Hepatic stellate cell (primary cell): ENCODE results near the gene CDH6.

Experiments
- DNase-seq: peaks from one replicate; pipeline ENCODE4 v3.0.0; 2011; ENCODE audit warnings: low spot score

The CDH6 gene

GRCh38 chr5:31204958-31205357 is 11.5 kb downstream of the CDH6 start:
- DNase-seq: no peak

DNA sequence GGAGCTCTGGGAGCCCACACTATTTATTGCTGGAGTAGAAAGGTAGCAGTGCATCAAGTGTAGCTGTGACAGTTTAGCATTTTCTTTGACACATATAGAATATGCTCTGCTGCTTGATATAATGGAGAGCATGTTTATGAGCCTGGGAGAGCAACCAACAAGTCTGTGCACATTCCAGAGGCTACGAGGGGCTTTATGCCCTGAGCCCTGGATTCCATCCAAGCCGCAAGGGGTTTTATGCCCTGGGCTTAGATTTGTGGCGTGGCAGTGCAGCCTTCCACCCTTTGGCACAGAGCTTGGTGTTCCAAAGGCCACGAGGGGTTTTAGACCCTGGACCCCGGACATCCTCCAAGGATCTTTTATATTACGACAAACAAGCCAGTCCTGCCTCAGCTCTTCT is 14.6 kb downstream of the CDH6 start:
- DNase-seq: no peak

DNA sequence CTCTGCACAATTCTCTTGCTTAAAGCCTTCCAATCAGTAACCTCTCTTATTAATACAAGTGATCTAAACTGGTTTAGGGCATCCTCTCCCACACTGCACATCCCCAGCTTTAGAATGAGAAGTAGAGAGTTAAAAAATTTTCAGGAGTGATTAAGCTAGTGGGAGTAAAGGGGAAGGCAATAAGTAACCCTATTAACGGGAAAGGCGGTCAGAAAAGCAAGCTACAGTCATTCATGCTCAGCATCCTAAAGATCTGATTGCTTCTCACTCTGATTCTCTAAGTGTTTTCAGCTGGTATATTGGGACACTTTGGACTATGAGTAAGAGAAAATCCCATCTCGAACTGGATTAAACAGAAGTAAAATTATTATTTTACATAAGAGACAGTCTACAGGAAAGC is 15.8 kb downstream of the CDH6 start:
- no peak for DNase-seq

DNA sequence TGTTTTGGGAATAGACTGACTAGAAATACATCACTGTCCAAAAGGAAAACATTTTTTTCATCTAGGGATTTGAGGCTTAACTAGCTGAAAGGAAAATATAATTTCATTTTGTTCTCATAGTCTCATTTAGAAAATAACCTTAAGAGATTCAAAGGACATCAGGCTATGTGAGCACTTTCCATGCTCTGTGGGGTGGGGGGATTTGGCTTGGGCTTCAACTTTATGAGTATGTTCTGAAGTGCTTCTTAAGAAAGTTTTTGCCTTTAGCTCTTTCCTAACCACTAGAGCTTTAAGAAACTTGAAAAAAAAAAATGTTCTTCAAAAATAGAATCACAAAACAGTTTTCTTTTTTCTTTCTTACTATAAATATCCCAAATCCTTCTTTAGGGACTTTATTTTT is 17.6 kb downstream of the CDH6 start:
- no peak for DNase-seq

- no peak for DNase-seq
These were observed 19.8 kb downstream of the CDH6 start for GRCh38 chr5:31213257-31213656.

GRCh38 chr5:31213705-31214121 is 20.2 kb downstream of the CDH6 start:
- no peak for DNase-seq

DNA sequence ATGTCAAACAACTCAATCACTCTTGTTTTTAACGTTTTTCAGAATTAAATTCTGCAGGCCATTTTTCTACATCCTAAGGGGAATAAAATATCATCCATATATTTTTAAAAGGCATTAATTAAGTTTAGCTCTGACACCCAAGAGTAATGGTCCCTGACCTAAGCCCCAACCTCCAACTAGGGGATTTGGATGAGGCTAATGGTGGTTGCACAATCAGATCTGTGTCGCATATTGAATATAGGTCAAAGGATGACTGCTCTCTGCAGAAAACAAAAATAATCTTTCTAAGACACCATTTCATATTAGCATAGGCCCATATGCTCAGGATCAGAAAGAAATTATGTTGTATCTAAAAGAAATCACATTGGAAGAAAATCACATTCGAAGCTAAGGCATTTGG is 20.7 kb downstream of the CDH6 start:
- no peak for DNase-seq

GRCh38 chr5:31215236-31215635 is 21.8 kb downstream of the CDH6 start:
- no peak for DNase-seq

- DNase-seq: no peak
These were observed 24.0 kb downstream of the CDH6 start for GRCh38 chr5:31217446-31217845.

DNA sequence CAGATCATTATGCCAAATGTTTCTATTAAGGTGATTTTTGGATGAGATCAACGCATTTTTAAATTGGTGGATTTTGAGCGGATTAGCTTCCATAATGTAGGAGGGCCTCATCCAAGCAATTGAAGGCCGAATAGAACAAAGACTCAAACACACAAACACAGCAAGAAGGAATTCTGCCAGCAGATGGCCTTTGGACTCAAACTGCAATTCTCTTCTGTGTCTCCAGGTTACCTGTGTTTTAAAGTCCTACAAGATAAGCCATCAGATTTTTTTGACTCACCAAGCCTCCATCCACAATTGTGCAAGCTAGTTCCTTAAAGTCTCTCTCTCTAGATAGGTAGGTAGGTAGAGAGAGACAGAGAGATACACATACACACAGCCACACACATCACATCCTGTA is 25.5 kb downstream of the CDH6 start:
- no peak for DNase-seq

GRCh38 chr5:31221001-31221400 is 27.5 kb downstream of the CDH6 start:
- no peak for DNase-seq

DNA sequence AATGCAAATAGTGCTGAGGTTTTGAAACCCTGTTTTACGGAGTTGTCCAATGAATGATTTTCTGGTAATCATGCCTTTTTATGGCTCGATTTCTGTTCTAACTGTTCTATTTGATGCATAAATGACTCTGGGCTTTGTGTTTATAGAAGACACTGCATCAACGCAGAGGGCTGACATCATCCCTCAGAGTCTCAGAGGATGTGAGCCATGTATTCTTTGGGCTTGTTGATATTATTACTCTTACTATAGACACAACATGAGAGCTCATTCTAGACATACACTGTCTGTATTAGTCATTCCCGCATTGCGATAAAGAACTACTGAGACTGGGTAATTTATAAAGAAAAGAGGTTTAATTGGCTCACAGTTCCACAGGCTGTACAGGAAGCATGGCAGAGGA is 31.6 kb downstream of the CDH6 start:
- peak; percentile 57 for DNase-seq

DNA sequence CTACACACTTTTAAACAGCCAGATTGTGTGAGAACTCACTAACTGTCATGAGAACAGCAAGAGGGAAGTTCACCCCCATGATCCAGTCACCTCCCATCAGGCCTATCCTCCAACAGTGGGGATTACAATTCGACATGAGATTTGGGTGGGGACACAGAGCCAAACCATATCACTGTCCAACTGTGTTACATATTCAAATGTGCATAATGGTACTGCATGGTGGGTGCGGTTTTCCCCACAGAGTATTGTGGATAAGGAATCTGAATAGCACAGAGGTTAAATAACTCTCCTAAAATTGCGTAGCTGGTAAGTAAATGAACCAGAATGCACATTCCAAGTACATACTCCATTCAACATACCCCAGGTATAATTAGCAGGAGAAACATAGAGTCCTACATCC is 32.1 kb downstream of the CDH6 start:
- DNase-seq: no peak

DNA sequence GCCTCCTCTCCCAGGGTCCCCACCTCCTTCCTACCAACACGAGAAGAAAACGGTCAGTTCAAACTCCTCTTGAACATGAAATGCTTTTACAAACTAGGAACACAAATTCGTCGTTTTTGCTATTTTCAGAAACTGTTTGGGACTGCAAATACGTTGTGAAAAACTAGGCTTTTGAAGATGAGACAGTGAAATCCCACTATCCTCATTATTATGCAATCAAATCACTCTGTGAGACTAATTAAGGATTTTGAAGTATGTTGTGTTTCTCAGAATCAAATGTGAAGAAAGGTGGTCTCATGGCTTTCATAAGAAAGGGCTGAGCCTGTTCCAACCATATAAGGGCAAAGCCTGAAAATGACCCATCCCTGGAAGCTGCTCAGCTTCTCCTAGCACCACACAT is 33.2 kb downstream of the CDH6 start:
- DNase-seq: no peak

GRCh38 chr5:31229266-31229665 is 35.8 kb downstream of the CDH6 start:
- DNase-seq: no peak

DNA sequence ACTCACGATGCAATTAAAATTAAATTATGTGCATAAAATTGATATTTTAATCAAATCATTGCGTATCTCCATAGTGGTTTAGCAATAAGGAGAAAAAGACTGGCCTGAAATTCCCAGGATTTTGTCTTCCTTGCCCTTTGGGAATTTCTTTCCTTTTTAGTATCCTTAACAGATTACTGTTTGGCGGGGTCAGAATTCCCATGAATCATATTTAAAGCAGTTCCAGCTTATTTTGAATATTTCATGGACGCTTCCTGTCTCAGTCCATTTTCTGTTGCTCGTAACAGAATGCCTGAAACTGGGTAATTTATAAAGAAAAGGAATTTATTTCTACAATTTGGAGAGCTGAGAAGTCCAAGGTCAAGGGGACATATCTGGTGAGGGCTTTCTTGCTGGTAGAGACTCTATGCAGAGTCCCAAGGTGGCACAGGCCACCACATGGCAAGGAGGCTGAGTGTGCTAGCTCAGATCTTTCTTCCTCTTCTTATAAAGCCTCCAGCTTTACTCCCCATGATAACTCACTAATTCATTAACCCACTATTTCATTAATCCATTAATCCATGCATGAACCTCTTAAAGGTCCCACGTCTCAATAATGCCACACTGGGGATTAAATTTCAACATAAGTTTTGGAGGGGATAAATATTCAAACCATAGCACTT is 37.8 kb downstream of the CDH6 start:
- no peak for DNase-seq

- peak; percentile 60 for DNase-seq
These were observed 38.9 kb downstream of the CDH6 start for GRCh38 chr5:31232273-31232888.

GRCh38 chr5:31235381-31235780 is 41.9 kb downstream of the CDH6 start:
- no peak for DNase-seq

DNA sequence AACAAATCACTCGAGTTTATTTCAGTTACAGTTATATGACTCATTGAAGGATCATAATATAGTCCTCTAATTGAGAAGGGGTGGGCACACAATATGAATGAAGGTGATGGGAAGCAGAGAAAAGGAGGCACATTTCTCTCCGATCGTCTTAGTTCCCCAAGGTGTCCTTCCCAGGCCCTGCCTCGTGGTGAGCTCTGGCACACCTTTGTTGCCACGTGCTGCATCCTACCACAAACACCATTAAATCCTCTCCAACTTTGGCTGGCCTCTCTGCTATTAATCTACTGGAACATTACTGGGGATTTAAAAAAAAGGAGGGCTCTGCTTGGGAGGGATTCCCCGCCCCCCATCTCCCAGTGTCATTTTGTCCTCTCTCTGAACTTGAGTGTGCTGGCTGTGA is 42.9 kb downstream of the CDH6 start:
- no peak for DNase-seq

DNA sequence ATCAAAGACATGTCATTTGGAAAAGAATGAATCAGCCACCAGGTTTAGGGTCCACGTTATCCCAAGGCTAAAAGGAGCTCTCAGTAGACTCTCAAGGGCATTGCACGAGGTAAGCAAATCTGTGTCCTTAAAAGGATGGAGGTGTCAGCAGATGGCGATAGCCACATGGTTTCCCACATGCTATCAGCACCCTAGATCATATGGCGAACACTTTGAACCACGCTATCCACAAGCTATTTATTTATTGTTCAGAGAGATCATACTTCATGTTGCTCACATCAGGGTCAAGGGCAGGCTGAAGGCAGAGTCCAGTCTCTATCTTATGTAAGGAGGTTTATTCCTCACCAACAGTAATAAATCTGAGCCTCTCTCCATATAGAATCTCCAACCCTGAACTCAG is 43.7 kb downstream of the CDH6 start:
- no peak for DNase-seq

GRCh38 chr5:31238497-31238896 is 45.0 kb downstream of the CDH6 start:
- no peak for DNase-seq

- DNase-seq: no peak
These were observed 51.4 kb downstream of the CDH6 start for GRCh38 chr5:31244921-31245320.

- DNase-seq: no peak
These were observed 53.9 kb downstream of the CDH6 start for GRCh38 chr5:31247381-31247780.

DNA sequence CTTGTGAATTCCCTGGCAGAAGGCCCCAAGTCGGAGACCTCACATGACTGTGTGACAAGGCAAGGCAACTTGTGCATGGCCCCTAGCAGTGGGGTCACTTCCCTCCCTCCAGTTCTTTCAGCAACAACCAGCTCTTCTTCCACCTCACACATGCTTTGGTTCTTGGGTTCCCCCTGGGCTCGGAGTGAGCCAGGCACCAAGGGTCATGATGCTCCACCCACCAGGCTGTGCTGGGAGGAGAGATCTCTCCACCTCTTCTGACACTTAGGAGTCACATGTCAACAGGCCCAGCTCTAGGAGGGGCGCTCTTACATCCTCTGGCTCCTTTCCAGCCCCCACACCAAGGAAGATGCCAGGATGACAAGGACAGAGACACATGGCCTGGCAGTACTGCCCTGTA is 56.7 kb downstream of the CDH6 start:
- no peak for DNase-seq
